ENCODE measurements around the gene RPS6KC1. TPM values are rescaled to one million over a fixed set of nuclear protein-coding genes. Genes with fewer than 3 reads are reported as not detected.

Gene RPS6KC1
- total and polyA plus RNA-seq, 7 experiments from 2014 or later, result 5.4 to 18.9 (median 11.5) TPM

DNA sequence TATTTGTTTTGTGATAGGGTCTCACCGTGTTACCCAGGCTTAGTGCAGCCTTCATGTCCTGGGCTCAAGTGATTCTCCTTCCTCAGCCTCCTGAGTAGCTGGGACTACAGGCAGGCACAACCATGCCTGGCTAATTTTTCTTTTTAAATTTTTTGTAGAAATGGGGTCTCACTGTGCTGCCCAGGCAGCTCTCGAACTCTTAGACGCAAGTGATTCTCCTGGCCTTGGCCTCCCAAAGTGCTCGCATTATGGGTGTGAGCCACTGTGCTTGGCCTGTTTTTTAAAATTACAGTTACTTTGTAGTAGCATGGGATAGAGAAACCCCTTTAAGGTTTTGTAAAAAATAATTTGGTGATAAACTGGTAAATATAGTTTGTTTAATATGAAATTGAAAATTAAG lies 69.9 kb downstream of the RPS6KC1 start:
- Histone ChIP-seq H3K9me3 (ENCODE audit: control insufficient read depth in 2 of 3, low read length in 3 of 3) (no peaks in the 10 kb centered on the region), H3K4me3 (ENCODE audit: low read length) (no peak overlapping the region), H3K4me1 (ENCODE audit: control insufficient read depth in 2 of 2, insufficient read depth in 2 of 2, low read length in 2 of 2) (no peaks in the 10 kb centered on the region), H3K27ac (ENCODE audit: low read depth, low read length) (no peak overlapping the region), H3K27me3 (ENCODE audit: control insufficient read depth in 2 of 2, insufficient read depth in 2 of 2, low read length in 2 of 2) (no peaks in the 10 kb centered on the region), H3K36me3 (ENCODE audit: control insufficient read depth in 2 of 3, insufficient read depth in 3 of 3, low read length in 3 of 3) (no peaks in the 10 kb centered on the region)
- ChIA-PET POLR2A (no interaction called here), CTCF (no interaction called here)
- H3K27ac Mint-ChIP-seq, result no peak overlapping the region
- intact Hi-C loops (cut with micrococcal nuclease), result loop anchor here (5.0 kb wide), 3 partner anchors 121 to 1206 kb away; no protein-coding TSS in a partner anchor
- DNase-seq, result no peak
- no peaks in the 10 kb centered on the region for H3K27me3 Mint-ChIP-seq
- no peak for ATAC-seq
- no peaks in the 10 kb centered on the region for H3K9me3 Mint-ChIP-seq
- peaks cover 0 to 7% (median 5%) of the 10 kb centered on the region in 5 donors for H3K36me3 Mint-ChIP-seq
- H3K4me1 Mint-ChIP-seq, result peaks cover 0 to 8% (median 2%) of the 10 kb centered on the region in 7 donors
- no peak overlapping the region for H3K4me3 Mint-ChIP-seq

DNA sequence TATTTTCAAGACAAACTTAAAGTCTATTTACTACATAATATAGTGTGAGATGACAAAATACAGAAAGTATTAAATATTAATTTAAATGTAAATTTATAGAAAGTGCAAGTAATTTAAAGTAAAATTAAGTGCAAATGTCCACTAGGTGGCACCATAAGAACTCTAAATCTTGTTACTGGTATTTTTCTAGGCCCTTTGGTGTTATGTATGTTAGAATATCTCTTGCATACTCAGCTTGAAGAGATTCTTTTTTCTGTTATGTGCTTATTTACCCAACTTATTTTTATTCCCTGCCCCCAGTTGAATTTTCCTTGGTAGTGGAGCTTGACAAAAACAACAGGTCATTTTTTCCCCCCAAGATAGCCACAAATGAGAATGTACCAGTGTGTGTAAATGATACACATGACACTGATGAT lies 71.5 kb downstream of the RPS6KC1 start:
- H3K9me3 Mint-ChIP-seq, result no peaks in the 10 kb centered on the region
- ATAC-seq, result no peak
- H3K36me3 Mint-ChIP-seq, result peaks cover 0 to 9% (median 0%) of the 10 kb centered on the region in 5 donors
- no peak overlapping the region for H3K4me3 ChIP-seq (ENCODE audit: low read length)
- intact Hi-C loops (cut with micrococcal nuclease), result loop anchor here (1.0 to 5.0 kb wide), 5 partner anchors 120 to 1206 kb away; no protein-coding TSS in a partner anchor
- ChIA-PET CTCF (interaction anchor here (1.3 kb wide), 1 partner anchor 121 kb away, joined by 3 read pairs; no protein-coding TSS in a partner anchor), POLR2A (no interaction called here)
- no peaks in the 10 kb centered on the region for H3K4me1 ChIP-seq (ENCODE audit: control insufficient read depth in 2 of 2, insufficient read depth in 2 of 2, low read length in 2 of 2)
- H3K4me3 Mint-ChIP-seq, result no peak overlapping the region
- no peaks in the 10 kb centered on the region for H3K36me3 ChIP-seq (ENCODE audit: control insufficient read depth in 2 of 3, insufficient read depth in 3 of 3, low read length in 3 of 3)
- no peak overlapping the region for H3K27ac ChIP-seq (ENCODE audit: low read depth, low read length)
- no peaks in the 10 kb centered on the region for H3K27me3 Mint-ChIP-seq
- no peak overlapping the region for H3K27ac Mint-ChIP-seq
- H3K4me1 Mint-ChIP-seq, result peaks cover 0 to 8% (median 2%) of the 10 kb centered on the region in 7 donors
- H3K27me3 ChIP-seq (ENCODE audit: control insufficient read depth in 2 of 2, insufficient read depth in 2 of 2, low read length in 2 of 2), result no peaks in the 10 kb centered on the region
- DNase-seq, result peak in 5 of 9 donors; percentile 8 to 21 (median 16)
- H3K9me3 ChIP-seq (ENCODE audit: control insufficient read depth in 2 of 3, low read length in 3 of 3), result no peaks in the 10 kb centered on the region

DNA sequence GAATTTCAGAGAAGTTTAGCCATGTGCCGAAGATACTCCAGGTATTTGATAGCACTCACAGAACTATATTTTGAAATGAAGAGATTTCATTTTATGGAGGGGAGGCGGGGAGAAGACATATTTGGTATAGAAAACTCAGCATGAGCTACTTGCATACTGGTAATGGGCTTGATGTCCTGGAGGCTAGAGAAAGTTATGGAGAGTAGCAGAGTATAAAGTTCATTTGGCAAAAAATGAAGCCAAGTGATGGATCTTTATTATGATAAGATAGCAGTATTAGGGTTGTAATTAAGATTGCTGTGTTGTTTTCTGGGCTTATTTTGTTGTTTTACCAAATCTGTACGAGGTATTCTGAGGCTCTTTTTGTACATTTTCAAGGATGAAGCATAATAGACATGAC lies 72.0 kb downstream of the RPS6KC1 start:
- peaks cover 0 to 8% (median 2%) of the 10 kb centered on the region in 7 donors for H3K4me1 Mint-ChIP-seq
- Histone ChIP-seq H3K27ac (ENCODE audit: low read depth, low read length) (no peak overlapping the region), H3K36me3 (ENCODE audit: control insufficient read depth in 2 of 3, insufficient read depth in 3 of 3, low read length in 3 of 3) (no peaks in the 10 kb centered on the region), H3K4me1 (ENCODE audit: control insufficient read depth in 2 of 2, insufficient read depth in 2 of 2, low read length in 2 of 2) (no peaks in the 10 kb centered on the region), H3K9me3 (ENCODE audit: control insufficient read depth in 2 of 3, low read length in 3 of 3) (no peaks in the 10 kb centered on the region), H3K4me3 (ENCODE audit: low read length) (no peak overlapping the region), H3K27me3 (ENCODE audit: control insufficient read depth in 2 of 2, insufficient read depth in 2 of 2, low read length in 2 of 2) (no peaks in the 10 kb centered on the region)
- DNase-seq (no peak), ATAC-seq (no peak)
- peaks cover 0 to 9% (median 0%) of the 10 kb centered on the region in 5 donors for H3K36me3 Mint-ChIP-seq
- H3K4me3 Mint-ChIP-seq, result no peak overlapping the region
- CTCF ChIA-PET, result interaction anchor here (0.9 to 1.3 kb wide), 2 partner anchors 17 to 120 kb away, joined by 3 read pairs; no protein-coding TSS in a partner anchor
- H3K9me3 Mint-ChIP-seq, result no peaks in the 10 kb centered on the region
- no peak overlapping the region for H3K27ac Mint-ChIP-seq
- no peaks in the 10 kb centered on the region for H3K27me3 Mint-ChIP-seq
- intact Hi-C loops (cut with micrococcal nuclease), result loop anchor here (2.0 to 5.0 kb wide), 4 partner anchors 119 to 1206 kb away; no protein-coding TSS in a partner anchor
- POLR2A ChIA-PET, result no interaction called here

DNA sequence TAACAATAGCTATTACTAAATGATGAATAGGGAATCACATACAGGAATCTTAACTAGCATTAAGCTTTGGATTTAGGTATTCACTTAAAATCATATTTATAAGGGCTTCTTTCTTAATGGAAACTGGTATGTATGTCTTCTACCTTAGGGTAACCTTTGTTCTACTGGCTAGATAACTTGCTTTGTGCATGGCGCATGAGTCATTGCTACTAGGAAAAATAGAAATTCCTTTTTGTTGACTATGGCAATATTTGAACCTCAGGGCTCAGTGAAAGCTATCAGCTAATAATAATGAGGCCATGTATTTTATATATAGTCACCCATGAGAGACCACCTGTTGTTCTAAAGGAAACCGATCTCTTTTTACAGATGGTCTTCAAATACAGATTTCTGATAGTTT lies 72.5 kb downstream of the RPS6KC1 start:
- ChIA-PET CTCF (interaction anchor here (0.9 to 1.3 kb wide), 2 partner anchors 18 to 120 kb away, joined by 3 read pairs; no protein-coding TSS in a partner anchor), POLR2A (no interaction called here)
- intact Hi-C loops (cut with micrococcal nuclease), result loop anchor here (2.0 to 5.0 kb wide), 4 partner anchors 119 to 1205 kb away; no protein-coding TSS in a partner anchor
- Mint-ChIP-seq H3K27ac (no peak overlapping the region), H3K36me3 (peaks cover 0 to 9% (median 0%) of the 10 kb centered on the region in 5 donors), H3K4me1 (peaks cover 0 to 8% (median 2%) of the 10 kb centered on the region in 7 donors), H3K4me3 (no peak overlapping the region), H3K27me3 (no peaks in the 10 kb centered on the region), H3K9me3 (no peaks in the 10 kb centered on the region)
- no peaks in the 10 kb centered on the region for H3K27me3 ChIP-seq (ENCODE audit: control insufficient read depth in 2 of 2, insufficient read depth in 2 of 2, low read length in 2 of 2)
- DNase-seq, result no peak
- H3K4me3 ChIP-seq (ENCODE audit: low read length), result no peak overlapping the region
- no peaks in the 10 kb centered on the region for H3K9me3 ChIP-seq (ENCODE audit: control insufficient read depth in 2 of 3, low read length in 3 of 3)
- no peaks in the 10 kb centered on the region for H3K4me1 ChIP-seq (ENCODE audit: control insufficient read depth in 2 of 2, insufficient read depth in 2 of 2, low read length in 2 of 2)
- H3K27ac ChIP-seq (ENCODE audit: low read depth, low read length), result no peak overlapping the region
- H3K36me3 ChIP-seq (ENCODE audit: control insufficient read depth in 2 of 3, insufficient read depth in 3 of 3, low read length in 3 of 3), result no peaks in the 10 kb centered on the region
- no peak for ATAC-seq

DNA sequence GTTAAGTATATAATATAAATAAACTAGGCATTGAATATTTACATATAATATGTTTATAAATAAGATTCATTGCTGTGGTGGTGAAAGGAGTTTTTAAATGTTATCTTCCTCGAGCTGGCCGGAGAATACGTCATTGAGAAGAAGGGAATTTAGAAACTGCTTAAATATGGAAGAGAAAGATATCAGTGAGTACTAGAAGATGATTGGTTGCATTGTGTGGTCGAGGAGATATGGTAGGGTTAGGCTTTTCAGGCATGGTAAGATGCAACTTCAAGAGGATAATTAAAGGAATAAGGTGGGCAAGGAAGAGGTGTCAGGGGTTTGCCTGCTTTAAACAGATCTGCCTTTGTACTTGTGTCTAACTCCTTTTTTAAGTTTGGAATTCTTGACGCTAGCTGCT lies 73.5 kb downstream of the RPS6KC1 start:
- Mint-ChIP-seq H3K36me3 (peaks cover 0 to 12% (median 0%) of the 10 kb centered on the region in 5 donors), H3K27ac (no peak overlapping the region), H3K4me3 (no peak overlapping the region), H3K4me1 (peaks cover 0 to 8% (median 3%) of the 10 kb centered on the region in 7 donors), H3K27me3 (no peaks in the 10 kb centered on the region), H3K9me3 (no peaks in the 10 kb centered on the region)
- Histone ChIP-seq H3K27ac (ENCODE audit: low read depth, low read length) (no peak overlapping the region), H3K9me3 (ENCODE audit: control insufficient read depth in 2 of 3, low read length in 3 of 3) (no peaks in the 10 kb centered on the region), H3K4me3 (ENCODE audit: low read length) (no peak overlapping the region), H3K27me3 (ENCODE audit: control insufficient read depth in 2 of 2, insufficient read depth in 2 of 2, low read length in 2 of 2) (no peaks in the 10 kb centered on the region), H3K4me1 (ENCODE audit: control insufficient read depth in 2 of 2, insufficient read depth in 2 of 2, low read length in 2 of 2) (no peaks in the 10 kb centered on the region), H3K36me3 (ENCODE audit: control insufficient read depth in 2 of 3, insufficient read depth in 3 of 3, low read length in 3 of 3) (no peaks in the 10 kb centered on the region)
- no peak for DNase-seq
- no peak for ATAC-seq
- ChIA-PET POLR2A (no interaction called here), CTCF (no interaction called here)
- intact Hi-C loops (cut with micrococcal nuclease), result loop anchor here (5.0 kb wide), 3 partner anchors 118 to 1203 kb away; no protein-coding TSS in a partner anchor

- H3K4me1 Mint-ChIP-seq, result peaks cover 0 to 8% (median 3%) of the 10 kb centered on the region in 7 donors
- H3K27ac Mint-ChIP-seq, result no peak overlapping the region
- H3K27me3 Mint-ChIP-seq, result no peaks in the 10 kb centered on the region
- no peak overlapping the region for H3K4me3 Mint-ChIP-seq
- no peaks in the 10 kb centered on the region for H3K4me1 ChIP-seq (ENCODE audit: control insufficient read depth in 2 of 2, insufficient read depth in 2 of 2, low read length in 2 of 2)
- H3K9me3 Mint-ChIP-seq, result no peaks in the 10 kb centered on the region
- ATAC-seq (no peak), DNase-seq (no peak)
- CTCF ChIA-PET, result no interaction called here
- intact Hi-C loops (cut with micrococcal nuclease), result no loop called here
- no peak overlapping the region for H3K4me3 ChIP-seq (ENCODE audit: low read length)
- H3K27me3 ChIP-seq (ENCODE audit: control insufficient read depth in 2 of 2, insufficient read depth in 2 of 2, low read length in 2 of 2), result no peaks in the 10 kb centered on the region
- H3K9me3 ChIP-seq (ENCODE audit: control insufficient read depth in 2 of 3, low read length in 3 of 3), result no peaks in the 10 kb centered on the region
- no peak overlapping the region for H3K27ac ChIP-seq (ENCODE audit: low read depth, low read length)
- H3K36me3 Mint-ChIP-seq, result peaks cover 0 to 17% (median 0%) of the 10 kb centered on the region in 5 donors
- H3K36me3 ChIP-seq (ENCODE audit: control insufficient read depth in 2 of 3, insufficient read depth in 3 of 3, low read length in 3 of 3), result no peaks in the 10 kb centered on the region
- POLR2A ChIA-PET, result no interaction called here
Observed at GRCh38 chr1:213125643-213126042, 74.6 kb downstream of the RPS6KC1 start.

DNA sequence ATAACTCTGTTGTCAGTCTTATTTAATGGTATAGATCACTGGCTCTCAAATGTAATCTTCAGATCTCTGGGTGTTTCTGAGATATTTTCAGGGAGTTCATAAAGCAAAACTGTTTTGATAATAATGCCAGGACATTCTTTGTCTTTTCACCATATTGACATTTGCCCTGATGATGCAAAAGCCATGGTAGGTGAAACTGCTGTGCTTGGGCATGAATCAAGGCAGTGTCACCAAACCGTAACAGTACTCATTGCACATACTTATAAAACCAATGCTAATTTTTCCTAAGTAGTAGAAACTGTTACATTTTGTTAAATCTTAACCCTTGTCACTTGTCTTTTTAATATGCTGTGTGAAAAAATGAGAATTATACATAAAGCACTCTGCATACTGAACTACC lies 76.0 kb downstream of the RPS6KC1 start:
- no peaks in the 10 kb centered on the region for H3K27me3 ChIP-seq (ENCODE audit: control insufficient read depth in 2 of 2, insufficient read depth in 2 of 2, low read length in 2 of 2)
- ATAC-seq (no peak), DNase-seq (no peak)
- no peaks in the 10 kb centered on the region for H3K4me1 ChIP-seq (ENCODE audit: control insufficient read depth in 2 of 2, insufficient read depth in 2 of 2, low read length in 2 of 2)
- peaks cover 0 to 4% (median 2%) of the 10 kb centered on the region in 7 donors for H3K4me1 Mint-ChIP-seq
- H3K4me3 Mint-ChIP-seq, result no peak overlapping the region
- no peaks in the 10 kb centered on the region for H3K36me3 ChIP-seq (ENCODE audit: control insufficient read depth in 2 of 3, insufficient read depth in 3 of 3, low read length in 3 of 3)
- CTCF ChIA-PET, result no interaction called here
- intact Hi-C loops (cut with micrococcal nuclease), result no loop called here
- no peak overlapping the region for H3K27ac Mint-ChIP-seq
- H3K9me3 ChIP-seq (ENCODE audit: control insufficient read depth in 2 of 3, low read length in 3 of 3), result no peaks in the 10 kb centered on the region
- H3K36me3 Mint-ChIP-seq, result peaks cover 0 to 23% (median 0%) of the 10 kb centered on the region in 5 donors
- POLR2A ChIA-PET, result no interaction called here
- H3K9me3 Mint-ChIP-seq, result no peaks in the 10 kb centered on the region
- no peaks in the 10 kb centered on the region for H3K27me3 Mint-ChIP-seq
- no peak overlapping the region for H3K27ac ChIP-seq (ENCODE audit: low read depth, low read length)
- H3K4me3 ChIP-seq (ENCODE audit: low read length), result no peak overlapping the region

All from naive thymus-derived CD4-positive, alpha-beta T cell (primary cell).